GM12874 (cell line): ENCODE measurements around the gene MRPL16.

Experiments
- CTCF ChIP-seq: IDR thresholded peaks from 2 replicates; pipeline ENCODE4 v1.5.1; 2011; ENCODE audit warnings: low read depth, mild to moderate bottlenecking, control low read depth, low read length, moderate library complexity; ENCODE audit not compliant: insufficient read depth

The MRPL16 gene

GRCh38 chr11:59791639-59792038, 18.9 kb downstream of the MRPL16 start:
- TF ChIP-seq CTCF: no peak

- no peak for TF ChIP-seq CTCF
Measured at GRCh38 chr11:59787816-59788215, 22.8 kb downstream of the MRPL16 start.

GRCh38 chr11:59787255-59787588, 23.4 kb downstream of the MRPL16 start:
- no peak for TF ChIP-seq CTCF

- TF ChIP-seq CTCF: no peak
Measured at GRCh38 chr11:59785818-59786217, 24.8 kb downstream of the MRPL16 start.

- no peak for TF ChIP-seq CTCF
Measured at GRCh38 chr11:59783632-59784090, 26.9 kb downstream of the MRPL16 start.

GRCh38 chr11:59782080-59782479, 28.5 kb downstream of the MRPL16 start:
- no peak for TF ChIP-seq CTCF

- no peak for TF ChIP-seq CTCF
Measured at GRCh38 chr11:59779487-59779886, 31.1 kb downstream of the MRPL16 start.

GRCh38 chr11:59778122-59778521, 32.5 kb downstream of the MRPL16 start:
- TF ChIP-seq CTCF: no peak
